ENCODE measurements around the gene SLC6A15. TPM values are rescaled to one million over a fixed set of nuclear protein-coding genes. Genes with fewer than 3 reads are reported as not detected.

Gene SLC6A15
- total and polyA plus RNA-seq, 4 donors, result not detected

- Histone ChIP-seq H3K27me3 (ENCODE audit: control insufficient read depth in 4 of 4, insufficient read depth in 4 of 4, low read length in 3 of 4) (peaks cover 0 to 4% (median 1%) of the 10 kb centered on the region in 4 donors), H3K4me3 (ENCODE audit: low read depth in 1 of 3, low read length in 3 of 3) (no peak overlapping the region), H3K9me3 (ENCODE audit: control insufficient read depth in 4 of 4, low read length in 3 of 4) (no peaks in the 10 kb centered on the region), H3K36me3 (ENCODE audit: control insufficient read depth in 4 of 4, insufficient read depth in 3 of 4, low read depth in 1 of 4, low read length in 3 of 4) (no peaks in the 10 kb centered on the region), H3K9ac (ENCODE audit: low read depth in 1 of 2, low read length in 2 of 2) (no peak overlapping the region), H3K27ac (ENCODE audit: low read depth in 1 of 2, low read length in 2 of 2) (no peak overlapping the region), H3K4me1 (ENCODE audit: control insufficient read depth in 4 of 4, insufficient read depth in 4 of 4, low read length in 3 of 4) (no peaks in the 10 kb centered on the region)
- whole genome bisulfite sequencing, result 67% methylated on average over 1 of the region's 1 CpG
- no peak for DNase-seq (ENCODE audit: low spot score)
- TF ChIP-seq YY1 (IDR thresholded peaks at IDR 0.05) (no peak), NR2F2 (IDR thresholded peaks at IDR 0.05) (no peak), SP1 (IDR thresholded peaks at IDR 0.05) (no peak), FOXA1 (IDR thresholded peaks at IDR 0.05) (no peak), JUND (IDR thresholded peaks at IDR 0.05) (no peak), ATF3 (IDR thresholded peaks at IDR 0.05) (no peak), RAD21 (IDR thresholded peaks at IDR 0.05) (no peak), ZBTB33 (IDR thresholded peaks at IDR 0.05) (no peak), HNF4A (conservative IDR thresholded peaks at IDR 0.05) (no peak), HNF4G (IDR thresholded peaks at IDR 0.05) (no peak), GABPA (IDR thresholded peaks at IDR 0.05 in 1 of 2, conservative IDR thresholded peaks at IDR 0.05 in 1 of 2) (no peak), FOXA2 (IDR thresholded peaks at IDR 0.05) (no peak), CTCF (IDR thresholded peaks at IDR 0.05; ENCODE audit: low read depth, low read length, missing input control) (no peak), RXRA (IDR thresholded peaks at IDR 0.05) (no peak), REST (IDR thresholded peaks at IDR 0.05) (no peak), TAF1 (conservative IDR thresholded peaks at IDR 0.05) (no peak), MAX (IDR thresholded peaks at IDR 0.05) (no peak)
These were observed 6.7 kb upstream of the SLC6A15 start for GRCh38 chr12:84919271-84919670.

GRCh38 chr12:84913129-84913515 lies 523 bp upstream of the SLC6A15 start:
- no peak for DNase-seq (ENCODE audit: low spot score)
- Histone ChIP-seq H3K27me3 (ENCODE audit: control insufficient read depth in 4 of 4, insufficient read depth in 4 of 4, low read length in 3 of 4) (peaks cover 0 to 17% (median 5%) of the 10 kb centered on the region in 4 donors), H3K4me3 (ENCODE audit: low read depth in 1 of 3, low read length in 3 of 3) (peak overlapping the region in 1 of 3 donors; percentile 19), H3K9me3 (ENCODE audit: control insufficient read depth in 4 of 4, low read length in 3 of 4) (no peaks in the 10 kb centered on the region), H3K27ac (ENCODE audit: low read depth in 1 of 2, low read length in 2 of 2) (no peak overlapping the region), H3K9ac (ENCODE audit: low read depth in 1 of 2, low read length in 2 of 2) (no peak overlapping the region), H3K4me1 (ENCODE audit: control insufficient read depth in 4 of 4, insufficient read depth in 4 of 4, low read length in 3 of 4) (peaks cover 4 to 18% (median 8%) of the 10 kb centered on the region in 4 donors), H3K36me3 (ENCODE audit: control insufficient read depth in 4 of 4, insufficient read depth in 3 of 4, low read depth in 1 of 4, low read length in 3 of 4) (no peaks in the 10 kb centered on the region)
- WGBS, result 5% methylated on average over 9 of the region's 9 CpGs
- TF ChIP-seq NR2F2 (IDR thresholded peaks at IDR 0.05) (no peak), HNF4G (IDR thresholded peaks at IDR 0.05) (no peak), FOXA1 (IDR thresholded peaks at IDR 0.05) (no peak), SP1 (IDR thresholded peaks at IDR 0.05) (no peak), HNF4A (conservative IDR thresholded peaks at IDR 0.05) (no peak), GABPA (IDR thresholded peaks at IDR 0.05 in 1 of 2, conservative IDR thresholded peaks at IDR 0.05 in 1 of 2) (no peak), MAX (IDR thresholded peaks at IDR 0.05) (no peak), CTCF (IDR thresholded peaks at IDR 0.05; ENCODE audit: low read depth, low read length, missing input control) (no peak), RXRA (IDR thresholded peaks at IDR 0.05) (no peak), YY1 (IDR thresholded peaks at IDR 0.05) (no peak), TAF1 (conservative IDR thresholded peaks at IDR 0.05) (no peak), REST (IDR thresholded peaks at IDR 0.05) (no peak), JUND (IDR thresholded peaks at IDR 0.05) (no peak)

Measured in liver (tissue), 9 donors.